AG10803 (cell line): Measurements from ENCODE around the gene CFAP251.

Source experiments
- DNase-seq: peaks from one replicate; pipeline ENCODE4 v3.0.0; 2010; ENCODE audit warnings: low read depth
- H3K4me3 ChIP-seq: 2 replicates; pipeline ENCODE4 v1.5.1; 2011; ENCODE audit warnings: mild to moderate bottlenecking, low read length, control low read depth
- CTCF ChIP-seq: conservative IDR thresholded peaks from 2 replicates; pipeline ENCODE4 v1.5.1; 2011; ENCODE audit warnings: mild to moderate bottlenecking, low read length, control low read depth, inconsistent platforms

CFAP251 gene

GRCh38 chr12:121911824-121912585 is 6.4 kb upstream of the CFAP251 start:
- TF ChIP-seq CTCF: no peak
- no peak for DNase-seq
- no peak overlapping the region for H3K4me3 ChIP-seq

DNA sequence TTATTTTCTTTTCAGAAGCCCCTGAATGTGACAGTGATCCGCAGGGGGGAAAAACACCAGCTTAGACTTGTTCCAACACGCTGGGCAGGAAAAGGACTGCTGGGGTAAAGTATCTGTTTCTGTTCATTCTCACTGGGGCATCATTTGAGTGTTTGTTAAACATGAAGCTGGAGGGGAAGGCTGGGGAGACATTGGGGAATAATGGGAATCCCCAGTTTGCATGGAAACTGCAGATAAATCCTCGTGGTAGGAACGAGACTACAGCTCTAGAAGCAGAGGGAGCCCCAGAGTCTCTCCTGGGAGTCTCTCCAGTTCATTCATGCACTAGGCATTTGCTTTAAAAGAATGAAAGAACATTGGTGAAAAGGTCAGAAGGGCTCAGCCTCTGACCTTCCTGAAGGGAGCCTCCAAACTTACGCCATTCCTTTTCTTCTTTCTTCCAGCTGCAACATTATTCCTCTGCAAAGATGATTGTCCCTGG is 2.5 kb upstream of the CFAP251 start:
- no peak for DNase-seq
- H3K4me3 ChIP-seq: no peak overlapping the region
- TF ChIP-seq CTCF: no peak

DNA sequence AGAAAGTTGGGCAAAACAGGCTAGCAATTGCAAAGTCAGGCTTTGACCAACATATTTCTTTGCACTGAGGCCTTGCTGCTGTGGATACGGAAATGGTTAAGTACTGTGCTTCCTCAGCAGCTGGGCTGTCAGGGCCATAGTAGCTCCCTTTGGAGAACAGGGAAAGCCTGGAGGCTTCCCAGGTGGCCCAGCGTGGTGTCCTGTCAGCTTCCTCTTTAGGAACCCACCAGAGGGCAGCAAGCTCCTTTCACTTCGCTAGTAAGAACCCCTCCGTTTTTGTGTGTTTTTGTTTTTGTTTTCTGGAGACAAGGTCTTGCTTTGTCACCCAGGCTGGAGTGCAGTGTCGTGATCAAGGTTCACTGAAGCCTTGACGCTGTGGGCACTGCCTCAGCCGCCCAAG is 1.7 kb upstream of the CFAP251 start:
- DNase-seq: peak; percentile 48
- peak; percentile 45 for TF ChIP-seq CTCF
- H3K4me3 ChIP-seq: no peak overlapping the region

- H3K4me3 ChIP-seq: peak overlapping the region; percentile 45
- TF ChIP-seq CTCF: no peak
- DNase-seq: no peak
These were observed 267 bp downstream of the CFAP251 start for GRCh38 chr12:121918679-121919038.

GRCh38 chr12:121921066-121921465 is 2.7 kb downstream of the CFAP251 start:
- TF ChIP-seq CTCF: no peak
- no peak overlapping the region for H3K4me3 ChIP-seq
- DNase-seq: no peak

DNA sequence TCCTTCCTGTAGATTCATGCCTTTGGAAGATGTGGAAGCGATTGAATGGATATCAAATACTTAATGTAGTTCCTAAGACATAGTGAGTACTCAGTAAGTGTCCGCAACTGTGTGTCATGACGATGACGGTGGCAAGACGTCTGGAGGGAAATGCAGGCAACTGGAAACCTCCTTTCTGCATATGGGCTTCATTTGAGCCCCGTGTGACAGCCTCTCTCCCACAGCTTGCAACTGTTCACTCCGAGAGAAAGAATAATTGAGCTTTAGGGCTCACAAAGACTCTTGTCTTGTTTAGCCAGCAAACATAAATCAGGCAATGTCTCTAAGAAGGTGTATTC is 6.9 kb downstream of the CFAP251 start:
- no peak for TF ChIP-seq CTCF
- H3K4me3 ChIP-seq: peak overlapping the region; percentile 42
- DNase-seq: peak; percentile 88

DNA sequence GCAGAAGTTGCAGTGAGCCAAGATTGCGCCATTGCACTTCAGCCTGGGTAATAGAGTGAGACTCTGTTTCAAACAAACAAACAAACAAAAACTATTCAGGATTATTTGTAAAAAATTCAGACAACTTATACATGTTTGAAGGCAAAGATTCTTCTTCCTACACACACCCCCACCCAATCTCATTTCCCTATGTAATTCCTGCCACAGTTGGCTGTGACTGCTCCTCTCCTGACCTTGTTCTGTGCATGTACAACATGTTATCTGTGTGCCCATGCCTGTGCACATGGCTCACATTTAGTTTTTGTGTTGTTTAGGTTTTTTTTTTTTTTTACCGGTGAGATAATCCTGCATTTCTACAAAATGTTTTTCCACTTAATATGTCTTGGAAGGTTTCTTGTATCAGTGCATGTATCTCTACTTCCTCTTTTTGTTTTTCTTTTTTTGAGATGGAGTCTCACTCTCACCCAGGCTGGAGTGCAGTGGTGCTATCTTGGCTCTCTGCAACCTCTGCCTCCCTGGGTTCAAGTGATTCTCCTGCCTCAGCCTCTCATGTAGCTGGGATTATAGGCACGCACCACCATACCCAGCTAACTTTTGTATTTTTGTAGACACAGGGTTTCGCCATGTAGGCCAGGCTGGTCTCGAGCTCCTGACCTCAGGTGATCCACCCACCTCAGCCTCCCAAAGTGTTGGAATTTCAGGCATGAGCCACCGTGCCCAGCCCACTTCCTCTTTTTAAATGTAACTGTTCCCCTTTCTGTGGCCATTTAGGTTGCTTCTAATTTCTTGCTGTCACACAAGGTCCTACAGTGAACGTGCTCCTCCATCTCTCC is 8.7 kb downstream of the CFAP251 start:
- H3K4me3 ChIP-seq: no peak overlapping the region
- no peak for TF ChIP-seq CTCF
- DNase-seq: no peak
